GM21390 (cell line): ENCODE data around the gene ZMAT3.
"Not testable (repeated sequence)": the region's sequence is repeated elsewhere in the genome, so short reads cannot be mapped to it uniquely, and the experiment has no call there.

ENCODE experiments used
- ATAC-seq: cut with Tn5 transposase; IDR thresholded peaks from one replicate; pipeline ENCODE4 v1.9.1; 2021; ENCODE audit not compliant: unreplicated experiment

The ZMAT3 gene, protein sequence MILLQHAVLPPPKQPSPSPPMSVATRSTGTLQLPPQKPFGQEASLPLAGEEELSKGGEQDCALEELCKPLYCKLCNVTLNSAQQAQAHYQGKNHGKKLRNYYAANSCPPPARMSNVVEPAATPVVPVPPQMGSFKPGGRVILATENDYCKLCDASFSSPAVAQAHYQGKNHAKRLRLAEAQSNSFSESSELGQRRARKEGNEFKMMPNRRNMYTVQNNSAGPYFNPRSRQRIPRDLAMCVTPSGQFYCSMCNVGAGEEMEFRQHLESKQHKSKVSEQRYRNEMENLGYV

DNA sequence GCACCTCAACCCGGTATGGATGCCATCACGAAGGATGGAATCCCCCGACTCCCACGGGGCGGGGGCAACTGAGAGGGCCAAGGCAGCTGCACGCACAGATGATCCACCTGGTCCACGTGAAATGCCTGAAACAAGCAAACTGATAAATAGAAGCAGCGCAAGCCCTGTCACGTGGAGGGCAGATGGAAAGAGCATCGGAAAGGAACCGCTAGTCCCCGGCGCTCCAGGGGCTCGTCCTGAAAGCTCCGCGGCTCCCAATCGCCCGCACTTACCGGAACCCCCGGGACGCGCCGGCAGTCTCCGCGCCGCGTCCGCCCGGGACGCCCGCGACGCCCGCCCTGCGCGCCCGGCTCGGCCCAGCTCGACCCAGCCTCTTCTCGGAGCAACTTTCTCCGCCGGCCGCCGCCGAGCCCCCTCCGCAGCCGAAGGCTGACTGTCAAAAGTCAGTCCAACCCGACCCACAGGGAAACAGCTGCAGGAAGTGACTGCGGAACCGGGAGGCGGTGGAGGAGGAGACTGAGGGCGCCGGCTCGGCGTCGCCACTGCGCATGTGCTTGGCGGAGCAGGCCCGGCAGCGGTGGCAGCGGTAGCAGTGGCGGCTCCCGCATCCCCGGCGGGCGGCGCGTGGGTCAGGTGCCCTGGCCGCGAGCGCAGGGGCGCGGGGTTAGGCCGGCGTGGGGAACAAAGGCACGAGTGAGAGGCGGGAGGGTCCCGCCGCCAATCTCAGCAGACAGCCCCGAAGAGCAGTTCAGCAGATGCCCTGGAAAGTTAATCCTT lies at the start of gene ZMAT3:
TSS of gene ZMAT3 (minus strand) at position 487 of the 777 bp plus-strand sequence. CDS start 4,057 bp downstream, outside the sequence.
- ATAC-seq: peak; percentile 61

DNA sequence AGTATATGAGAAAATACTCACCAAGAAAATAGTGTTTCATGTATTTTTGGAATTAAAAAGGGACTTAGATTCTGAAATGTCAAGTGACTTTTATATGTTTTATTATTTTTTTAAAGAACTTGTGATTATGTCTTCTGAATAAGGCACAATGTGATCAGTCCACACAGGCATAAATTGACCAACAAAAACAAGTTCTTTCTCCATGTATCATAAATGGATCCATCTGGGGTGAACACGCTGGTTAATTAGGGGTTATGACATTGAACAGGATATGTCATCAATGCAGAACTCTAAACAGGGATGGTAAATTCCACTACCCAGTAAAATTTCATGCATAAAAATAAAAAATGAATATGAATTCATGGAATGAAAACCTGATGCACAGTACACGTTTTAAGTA lies 45.2 kb upstream of the ZMAT3 start:
- ATAC-seq: no peak

DNA sequence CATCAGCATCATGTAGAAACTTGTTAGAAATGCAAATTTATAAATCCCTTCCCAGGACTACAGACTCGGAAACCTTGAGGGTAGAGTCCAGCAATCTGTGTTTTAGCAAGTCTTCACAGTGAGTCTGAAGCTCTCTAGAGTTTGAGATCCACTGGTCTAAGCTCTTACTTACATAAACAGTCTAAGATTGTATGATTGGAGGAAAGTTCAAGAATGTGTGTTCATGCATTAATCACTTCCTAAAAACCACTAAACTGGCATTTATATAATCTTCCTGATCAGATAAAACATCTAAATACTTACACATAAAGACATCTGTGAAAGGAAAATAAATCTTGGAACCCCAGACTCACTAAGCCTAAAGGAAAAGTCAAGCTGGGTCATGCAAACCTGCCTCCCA lies 43.8 kb upstream of the ZMAT3 start:
- ATAC-seq: not testable (repeated sequence)

DNA sequence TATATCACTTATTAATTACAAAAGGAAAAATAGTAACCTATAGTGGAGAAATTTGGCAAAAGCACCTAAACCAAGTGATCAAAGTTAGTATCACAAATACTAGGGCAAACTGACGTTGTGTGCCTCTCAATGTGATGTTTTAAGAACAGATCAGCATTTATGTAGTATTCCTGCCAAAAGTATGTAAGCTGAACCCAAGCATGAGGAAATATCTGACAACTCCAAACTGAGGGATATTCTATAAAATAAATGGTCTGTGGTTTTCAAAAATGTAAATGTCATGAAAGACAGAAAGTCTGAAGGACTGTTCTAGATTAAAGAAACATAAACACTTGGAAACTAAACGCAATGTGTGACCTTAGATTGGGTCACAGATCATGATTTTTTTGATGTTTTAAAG lies 42.3 kb upstream of the ZMAT3 start:
- no peak for ATAC-seq

DNA sequence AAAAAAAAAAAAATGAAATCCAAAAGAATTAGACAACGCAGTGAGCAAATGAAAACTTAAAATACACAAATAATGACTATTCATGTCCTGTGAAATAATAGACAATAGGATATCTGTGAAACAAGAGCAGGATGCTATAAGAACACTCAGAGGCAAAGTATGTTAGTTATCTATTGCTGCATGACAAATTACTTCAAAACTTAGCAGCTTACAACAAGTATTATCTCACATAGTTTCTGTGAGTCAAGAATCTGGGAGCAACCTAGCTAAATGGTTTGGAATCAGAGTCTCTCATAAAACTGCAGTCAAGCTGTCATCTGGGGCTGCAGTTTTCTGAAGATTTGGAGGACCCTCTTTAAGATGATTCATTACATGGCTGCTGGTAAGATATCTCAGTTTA lies 36.5 kb upstream of the ZMAT3 start:
- no peak for ATAC-seq

DNA sequence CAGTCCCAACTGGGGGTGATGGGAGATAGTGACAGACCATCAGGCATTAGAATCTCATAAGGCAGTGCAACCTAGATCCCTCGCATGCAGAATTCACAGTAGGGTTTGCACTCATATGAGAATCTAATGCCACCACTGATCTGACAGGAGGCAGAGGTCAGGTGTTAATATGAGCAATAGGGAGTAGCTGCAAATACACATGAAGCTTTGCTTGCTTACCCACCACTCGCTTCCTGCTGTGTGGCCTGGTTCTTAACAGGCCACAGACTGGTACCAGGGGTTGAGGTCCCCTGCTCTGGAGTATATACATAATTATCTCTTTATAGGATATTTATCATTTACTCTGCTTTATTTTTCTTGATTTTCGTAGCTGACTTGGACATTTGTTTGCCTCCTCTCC lies 36.0 kb upstream of the ZMAT3 start:
- ATAC-seq: no peak

DNA sequence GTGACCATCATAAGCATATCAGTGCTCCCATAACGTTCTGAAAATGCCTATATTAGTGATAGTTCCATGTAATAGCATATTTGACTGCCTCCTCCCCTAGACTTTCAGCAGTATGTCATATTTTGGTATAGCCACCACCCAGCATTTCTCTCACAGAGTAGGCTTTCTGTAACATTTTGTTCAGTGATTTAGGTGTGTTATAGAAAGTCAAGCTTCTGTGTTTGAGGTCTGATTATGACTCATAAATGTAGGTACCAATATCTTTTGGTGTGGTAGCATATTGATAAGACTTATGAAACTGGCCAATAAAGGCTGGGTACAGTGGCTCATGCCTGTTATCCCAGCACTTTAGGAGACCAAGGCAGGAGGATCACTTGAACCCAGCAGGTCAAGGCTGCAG lies 34.3 kb upstream of the ZMAT3 start:
- ATAC-seq: no peak

DNA sequence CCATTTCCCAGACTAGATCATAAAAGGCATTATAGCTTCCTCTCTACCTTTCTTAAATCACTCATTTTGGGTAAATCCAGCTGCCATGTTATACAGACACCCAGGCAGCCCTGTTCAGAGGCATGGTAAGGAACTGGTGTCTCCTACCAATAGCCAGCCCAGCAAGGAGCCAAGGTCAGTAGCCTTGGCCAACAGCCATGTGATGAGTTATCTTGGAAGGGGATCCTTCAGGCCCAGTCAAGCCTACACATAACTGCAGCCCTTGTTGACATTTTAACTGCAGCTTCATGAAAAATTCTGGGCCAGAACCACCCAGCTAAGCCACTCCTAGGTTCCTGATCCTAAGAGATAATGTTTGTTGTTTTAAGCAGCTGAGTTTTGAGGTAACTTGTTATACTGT lies 29.0 kb upstream of the ZMAT3 start:
- ATAC-seq: no peak

DNA sequence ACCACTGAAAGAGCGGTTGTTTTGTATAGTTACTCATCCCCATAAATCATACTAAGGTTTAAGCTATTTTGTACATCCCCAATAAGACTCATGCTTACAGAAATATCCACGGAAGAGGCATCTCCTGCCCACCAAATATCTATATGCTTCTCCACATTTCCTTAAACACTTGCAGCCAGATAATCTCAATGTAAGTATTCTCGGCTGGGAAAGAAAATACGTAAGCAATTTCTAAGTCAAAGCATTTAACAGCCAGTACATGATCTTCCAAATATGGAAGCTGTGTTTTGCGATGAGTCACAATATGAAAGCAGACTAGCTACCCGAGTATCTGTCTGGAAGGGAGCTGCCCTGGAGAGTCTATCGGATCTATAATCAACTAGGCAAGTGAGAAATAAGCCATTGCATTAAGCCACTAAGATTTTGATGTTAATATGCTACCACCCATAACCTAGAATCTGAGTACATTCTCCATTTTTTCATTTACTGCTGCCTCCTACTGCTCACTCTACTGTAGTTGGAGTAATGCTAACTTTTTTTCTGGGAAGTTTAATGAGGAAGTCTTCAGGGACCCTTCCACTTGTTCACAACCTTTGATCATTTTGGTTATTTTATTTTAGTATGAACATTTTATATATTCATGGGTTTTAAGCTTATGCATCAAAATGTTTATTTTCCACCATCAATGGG lies 26.9 kb upstream of the ZMAT3 start:
- no peak for ATAC-seq

DNA sequence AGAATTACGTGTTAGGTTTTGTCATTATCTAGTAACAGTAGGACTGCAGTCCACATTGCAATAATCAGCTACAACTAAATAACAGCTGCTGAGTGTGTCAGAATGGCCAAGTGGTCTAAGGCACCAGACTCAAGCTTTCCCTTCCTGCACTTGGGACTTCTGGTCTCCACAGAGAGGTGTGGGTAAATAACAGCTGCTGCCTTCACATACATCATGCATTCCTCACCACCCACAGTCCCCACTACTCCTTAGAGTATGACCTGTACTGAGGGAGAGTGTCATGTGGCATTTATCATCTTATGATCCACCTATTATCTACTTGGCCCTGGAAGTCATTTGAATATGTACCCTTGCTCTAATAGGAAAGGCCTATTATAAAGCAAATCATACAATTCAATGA lies 22.2 kb upstream of the ZMAT3 start:
- ATAC-seq: no peak

DNA sequence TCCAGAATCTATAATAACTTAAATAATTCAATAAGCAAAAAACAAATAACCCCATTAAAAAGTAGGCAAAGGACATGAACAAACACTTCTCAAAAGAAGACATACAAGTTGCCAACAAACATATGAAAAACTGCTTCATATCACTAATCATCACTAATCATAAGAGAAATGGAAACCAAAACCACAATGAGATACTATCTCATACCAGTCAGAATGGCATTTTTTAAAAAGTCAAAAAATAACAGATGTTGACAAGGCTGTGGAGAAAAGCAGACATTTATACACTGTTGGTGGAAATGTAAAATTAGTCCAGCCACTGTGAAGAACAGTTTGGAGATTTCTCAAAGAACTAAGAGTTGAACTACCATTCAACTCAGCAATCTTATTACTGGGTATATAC lies 19.5 kb upstream of the ZMAT3 start:
- peak; percentile 74 for ATAC-seq

DNA sequence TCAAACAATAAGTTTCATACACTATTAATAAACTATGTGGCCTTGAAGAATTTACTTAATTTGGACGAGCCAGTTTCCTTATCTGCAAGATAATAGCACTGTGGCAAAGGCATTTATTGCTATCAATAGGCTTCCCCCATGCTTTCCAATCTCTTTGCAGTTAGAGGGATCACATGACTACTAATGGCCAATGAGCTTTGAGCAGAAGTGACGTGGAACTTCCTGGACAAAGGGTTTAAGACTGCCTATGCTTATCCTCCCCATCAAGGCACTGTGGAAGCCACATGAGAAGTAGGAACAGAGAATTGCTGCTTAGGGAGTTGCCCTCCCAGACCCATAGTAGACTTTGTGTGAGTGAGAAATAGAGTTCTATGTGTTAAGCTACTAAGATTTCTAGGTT lies 16.7 kb upstream of the ZMAT3 start:
- no peak for ATAC-seq

DNA sequence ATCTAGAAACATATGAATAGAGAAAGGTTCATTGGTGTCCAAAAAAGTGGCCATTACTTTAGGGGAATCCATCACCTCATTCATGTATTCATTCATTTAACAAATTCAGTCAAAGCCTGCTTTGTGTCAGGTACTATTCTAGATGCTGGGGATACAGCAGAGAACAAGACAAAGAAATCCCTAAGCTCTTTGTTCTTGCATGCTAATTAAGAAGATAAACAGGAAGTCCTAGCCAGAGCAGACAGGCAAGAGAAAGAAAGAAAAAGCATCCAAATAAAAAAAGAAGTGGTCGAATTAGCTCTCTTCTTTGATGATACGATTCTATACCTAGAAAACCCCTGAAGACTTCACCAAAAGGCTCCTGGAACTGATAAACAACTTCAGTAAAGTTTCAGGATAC lies 12.4 kb upstream of the ZMAT3 start:
- ATAC-seq: no peak

DNA sequence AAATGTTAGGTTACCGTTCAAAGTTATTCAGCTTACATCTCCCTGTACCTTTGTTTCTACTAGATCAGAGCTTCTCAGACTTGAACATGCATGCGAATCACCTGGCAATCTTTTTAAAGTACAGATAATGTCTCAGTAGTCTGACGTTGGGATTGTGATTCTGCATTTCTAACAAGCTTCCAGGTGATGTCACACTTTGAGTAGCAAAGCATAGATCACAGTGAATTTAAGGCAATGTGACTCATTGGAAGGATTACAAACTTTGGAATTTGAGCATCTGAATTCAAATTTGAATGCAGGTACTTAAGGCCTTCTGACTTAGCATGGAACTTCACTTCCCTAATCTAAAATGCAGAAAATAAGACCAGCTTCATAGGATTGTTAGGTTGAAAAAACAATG lies 10.8 kb upstream of the ZMAT3 start:
- ATAC-seq: no peak

DNA sequence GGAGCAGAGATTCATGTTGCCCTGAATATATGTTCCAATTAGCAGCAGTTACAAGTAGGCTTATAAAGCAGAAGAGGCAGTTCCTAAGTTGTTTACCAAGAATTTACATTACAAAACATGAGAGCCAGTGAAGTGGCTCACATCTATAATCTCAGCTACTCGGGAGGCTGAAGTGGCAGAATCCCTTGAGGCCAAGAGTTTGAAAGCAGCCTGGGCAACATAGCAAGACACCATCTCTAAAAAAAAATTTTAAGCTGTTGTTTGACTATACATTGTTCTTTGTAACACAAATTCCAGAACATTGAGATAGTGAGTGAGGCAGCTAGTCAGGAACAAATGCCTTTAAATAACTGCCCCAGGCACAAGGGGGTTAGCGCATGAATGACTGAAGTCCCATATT lies 10.3 kb upstream of the ZMAT3 start:
- ATAC-seq: no peak

DNA sequence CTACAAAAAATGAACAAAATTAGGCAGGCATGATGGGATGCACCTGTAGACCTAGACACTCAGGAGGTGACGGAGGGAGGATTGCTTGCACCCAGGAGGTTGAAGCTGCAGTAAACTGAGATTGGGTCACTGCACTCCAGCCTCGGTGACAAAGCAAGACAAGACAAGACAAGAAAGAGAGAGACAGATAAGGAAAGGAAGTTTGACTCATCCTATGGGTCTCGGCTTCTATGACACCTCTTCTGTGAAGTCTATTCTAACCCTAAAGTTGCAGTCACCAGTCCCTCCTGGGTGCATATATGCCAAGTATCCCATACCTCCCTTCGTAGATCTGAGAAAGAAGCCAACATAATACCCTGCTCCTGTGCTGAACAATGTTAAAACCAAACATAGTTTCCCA lies 7.9 kb upstream of the ZMAT3 start:
- ATAC-seq: no peak

DNA sequence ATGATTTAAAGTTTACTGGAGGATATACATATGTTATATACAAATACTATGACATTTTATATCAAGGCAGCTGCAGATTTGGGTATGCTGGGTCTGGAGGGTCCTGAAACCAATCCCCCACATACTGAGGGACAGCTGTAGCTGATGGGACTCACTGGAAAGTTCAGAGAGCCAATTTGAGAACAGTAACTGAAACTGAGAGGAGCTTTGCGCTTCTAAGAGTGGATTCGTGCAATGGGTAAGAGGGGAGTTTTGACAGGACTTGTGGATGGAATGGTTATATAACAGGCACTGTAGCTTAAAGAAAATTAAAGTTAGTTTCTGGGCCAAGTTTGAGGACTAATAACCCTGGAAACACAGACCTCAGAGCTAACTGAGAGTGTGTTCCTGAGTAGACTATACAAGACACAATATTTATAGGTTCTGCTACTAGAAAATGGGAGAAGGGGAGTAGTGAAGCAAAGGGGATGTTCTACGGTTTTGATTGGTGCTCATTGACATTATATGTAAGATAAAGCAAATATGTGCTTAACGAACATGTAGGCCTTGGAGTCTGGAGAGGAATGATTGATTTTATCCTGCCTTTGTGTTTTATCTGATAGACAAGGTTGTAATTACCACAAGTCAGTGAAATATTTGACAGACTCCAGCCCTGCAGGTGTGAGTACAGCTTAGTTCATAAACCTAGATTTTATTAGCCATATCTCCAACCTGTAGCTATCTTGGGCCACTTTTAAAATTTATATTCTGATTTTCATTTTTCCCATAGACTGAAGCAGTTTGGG lies 4.8 kb upstream of the ZMAT3 start:
- ATAC-seq: peak; percentile 45

DNA sequence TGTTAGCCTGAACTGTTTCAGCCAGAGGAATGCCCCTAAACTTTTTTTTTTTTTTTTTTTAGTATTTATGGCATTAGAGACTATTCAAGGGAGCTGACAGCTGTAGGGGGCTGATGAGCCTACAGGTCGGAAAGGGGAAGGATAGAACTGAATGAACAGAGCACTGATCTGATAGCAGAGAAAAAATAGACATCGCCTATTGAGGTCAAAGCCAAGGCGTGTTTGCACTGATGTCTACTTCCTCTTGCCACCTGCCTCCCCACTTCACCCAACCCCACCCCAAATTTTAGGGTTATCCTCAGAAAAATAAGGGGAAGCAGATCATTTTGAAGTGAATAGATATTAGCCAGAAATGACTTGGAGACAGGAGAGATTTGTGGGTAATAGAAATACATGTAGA lies 3.0 kb upstream of the ZMAT3 start:
- ATAC-seq: no peak

DNA sequence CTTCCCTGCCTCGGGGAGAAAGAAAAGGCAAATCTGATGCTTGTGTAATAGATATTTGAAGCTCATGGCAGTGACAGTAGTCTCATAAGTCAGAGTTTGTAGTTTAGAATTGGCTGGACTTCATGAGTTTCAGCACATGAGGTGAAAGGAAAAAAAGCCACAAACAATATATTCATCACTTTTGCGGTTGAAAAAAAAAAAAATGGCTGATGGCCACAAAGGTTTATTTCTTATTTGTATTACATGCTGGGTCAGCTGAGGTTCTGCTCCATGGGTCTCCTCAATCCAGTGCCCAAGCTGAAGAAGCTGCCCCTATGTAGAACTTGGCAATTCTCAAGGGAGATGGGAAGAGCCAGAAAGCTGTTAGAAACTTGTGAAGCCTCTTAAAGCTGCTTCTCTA lies 2.2 kb upstream of the ZMAT3 start:
- no peak for ATAC-seq

DNA sequence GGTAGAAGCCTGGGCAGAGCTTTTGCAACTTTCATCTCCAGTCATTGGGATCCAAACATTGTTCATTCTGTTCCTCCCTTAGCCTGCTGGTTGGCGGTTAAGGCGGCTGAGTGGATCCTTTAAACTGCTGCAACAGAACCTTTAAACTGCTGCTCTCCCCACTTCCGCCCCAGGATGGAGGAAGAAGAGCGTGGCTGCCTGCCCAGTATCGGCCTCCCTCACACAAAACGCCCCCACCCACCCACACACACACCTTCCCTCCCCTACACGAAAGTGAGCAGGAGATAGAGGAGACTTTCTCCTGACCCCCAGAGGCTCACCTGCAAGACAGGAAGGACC lies 460 bp upstream of the ZMAT3 start:
- peak; percentile 31 for ATAC-seq

DNA sequence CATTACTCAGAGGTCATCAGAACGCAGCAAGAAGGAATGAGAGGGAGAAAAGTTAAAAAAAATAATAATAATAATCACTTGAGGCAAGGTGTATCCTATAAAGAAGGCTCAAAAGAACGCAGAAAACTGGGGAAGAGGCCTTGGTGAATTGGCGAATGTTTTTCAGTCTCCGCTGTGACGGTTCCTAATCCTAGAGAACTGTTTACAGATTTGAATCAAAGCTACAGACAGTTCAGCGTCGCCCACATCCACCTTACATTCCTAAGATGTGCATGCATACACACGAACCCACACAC lies 634 bp downstream of the ZMAT3 start:
- ATAC-seq: no peak
